Embryonic facial prominence (tissue), 1 donor: Measurements from ENCODE around the gene MICAL2.

Experiments used
- DNase-seq: peaks from one replicate; pipeline ENCODE4 v3.0.0-alpha.2; 2016; ENCODE audit errors: extremely low spot score

MICAL2 gene

DNA sequence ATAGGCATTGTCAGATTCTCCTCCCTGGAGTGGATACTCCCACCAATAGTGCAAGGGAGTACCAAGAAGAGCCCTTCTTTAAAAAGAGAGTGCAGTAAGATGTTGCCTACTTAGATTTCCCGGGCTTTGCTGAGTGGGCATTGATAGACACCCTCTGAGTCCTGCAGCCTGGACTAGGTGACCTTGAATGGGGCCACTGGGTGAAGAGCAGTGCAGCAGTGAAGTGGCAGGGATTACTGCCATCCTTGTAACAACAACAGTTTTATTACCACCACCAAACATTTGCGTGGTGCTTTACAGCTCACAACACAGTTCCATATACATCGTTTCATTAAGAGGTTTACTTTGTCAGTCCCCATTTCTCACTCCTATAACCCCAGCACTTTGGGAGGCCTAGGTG lies 59.4 kb downstream of the MICAL2 start:
- DNase-seq = no peak

DNA sequence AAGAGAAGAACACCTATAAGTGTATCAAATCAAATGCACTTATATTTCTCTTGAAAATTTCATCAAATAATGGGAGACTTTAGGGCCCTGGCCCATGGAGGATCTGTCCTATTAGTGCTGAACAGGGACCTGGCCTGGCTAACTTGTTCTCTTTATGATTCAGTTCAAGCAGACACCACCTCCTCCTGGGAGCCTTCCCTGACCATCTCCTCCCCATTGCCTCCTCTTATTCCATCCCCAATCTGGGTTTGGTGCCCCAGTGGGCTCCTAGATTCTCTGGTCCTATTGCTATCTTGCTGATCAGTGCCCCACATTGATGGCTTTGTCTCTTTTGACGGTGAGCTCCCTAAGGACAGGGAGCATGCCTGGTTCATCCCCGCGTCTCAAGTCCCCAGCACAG lies 60.1 kb downstream of the MICAL2 start:
- DNase-seq = no peak

GRCh38 chr11:12170984-12171383 lies 60.6 kb downstream of the MICAL2 start:
- no peak for DNase-seq

DNA sequence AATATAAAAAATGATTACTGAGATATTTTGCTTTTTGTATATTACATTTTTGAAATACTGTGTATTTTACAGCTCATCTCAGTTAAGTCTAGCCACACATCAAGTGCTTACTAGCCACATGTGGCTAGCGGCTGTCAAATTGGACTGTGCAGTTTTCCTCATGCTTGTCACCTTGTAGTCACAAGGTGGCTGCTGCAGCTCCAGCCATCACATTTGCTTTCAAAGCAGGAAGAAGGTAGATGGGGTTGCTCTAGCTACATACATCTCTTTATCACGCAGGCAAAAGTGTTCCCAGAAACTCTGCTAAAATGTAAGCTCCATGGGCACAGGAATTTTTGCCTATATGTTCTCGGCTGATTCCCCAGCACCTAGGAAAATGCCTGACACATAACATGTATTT lies 61.5 kb downstream of the MICAL2 start:
- DNase-seq = no peak

DNA sequence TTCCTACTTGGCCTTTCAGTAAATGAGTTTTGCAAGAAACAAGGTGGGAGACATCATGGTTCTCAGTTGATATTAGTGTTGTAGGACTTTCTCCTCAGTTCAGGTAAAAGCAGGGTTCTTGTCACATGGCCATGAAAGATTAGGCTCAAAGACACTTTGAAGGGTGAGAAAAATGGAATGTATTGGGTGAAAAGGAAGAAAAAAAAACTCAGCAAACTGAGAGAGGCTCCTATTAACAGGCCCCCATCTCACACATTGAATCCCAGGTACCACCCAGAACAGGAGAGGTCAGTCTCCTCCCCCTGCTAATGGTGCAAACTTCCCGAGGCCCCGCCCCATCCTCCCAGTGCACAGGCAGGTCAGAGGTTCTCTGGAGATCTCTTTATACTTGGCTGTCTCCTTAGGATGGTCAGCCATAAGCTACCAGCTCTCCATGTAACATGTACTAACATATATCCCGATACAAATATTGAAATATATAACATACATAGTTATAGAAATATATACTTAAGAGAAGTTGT lies 62.2 kb downstream of the MICAL2 start:
- no peak for DNase-seq

- no peak for DNase-seq
These were observed 62.7 kb downstream of the MICAL2 start for GRCh38 chr11:12173111-12173510.

DNA sequence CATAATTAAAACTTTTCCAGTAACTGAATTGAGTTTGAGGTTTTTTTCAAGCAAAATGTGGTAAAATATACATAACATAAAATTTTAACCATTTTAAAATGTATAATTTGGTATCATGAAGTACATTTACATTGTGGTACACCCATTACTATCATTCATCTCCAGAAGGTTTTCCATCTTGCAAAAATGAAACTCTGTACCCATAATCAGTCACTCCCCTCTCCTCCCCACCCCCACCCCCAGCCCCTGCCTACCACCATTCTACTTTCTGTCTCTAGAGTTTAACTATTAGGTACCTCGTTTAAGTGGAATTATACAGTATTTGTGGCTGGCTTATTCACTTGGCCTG lies 63.7 kb downstream of the MICAL2 start:
- no peak for DNase-seq

GRCh38 chr11:12174477-12175143 lies 64.2 kb downstream of the MICAL2 start:
- DNase-seq = no peak

GRCh38 chr11:12175694-12176241 lies 65.4 kb downstream of the MICAL2 start:
- no peak for DNase-seq

DNA sequence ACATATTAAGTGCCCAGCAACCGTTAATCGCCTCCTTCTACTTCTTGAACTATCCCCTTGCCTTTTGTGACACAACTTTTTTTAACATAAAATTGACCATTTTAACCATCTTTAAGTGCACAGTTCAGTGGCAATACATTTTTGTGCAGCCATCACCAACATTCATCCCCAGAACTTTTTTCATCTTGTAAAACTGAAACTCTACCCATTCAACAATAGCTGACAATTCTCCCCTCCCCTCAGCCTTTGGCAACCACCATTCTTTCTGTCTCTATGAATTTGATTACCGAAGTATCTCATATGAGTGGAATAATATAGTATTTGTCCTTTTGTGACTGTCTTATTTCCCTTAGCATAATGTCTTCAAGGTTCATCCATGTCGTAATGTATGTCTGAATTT lies 66.0 kb downstream of the MICAL2 start:
- DNase-seq = no peak

GRCh38 chr11:12177739-12178338 lies 67.4 kb downstream of the MICAL2 start:
- no peak for DNase-seq

- DNase-seq = no peak
These were observed 68.6 kb downstream of the MICAL2 start for GRCh38 chr11:12179019-12179418.

- no peak for DNase-seq
These were observed 69.1 kb downstream of the MICAL2 start for GRCh38 chr11:12179531-12179930.

DNA sequence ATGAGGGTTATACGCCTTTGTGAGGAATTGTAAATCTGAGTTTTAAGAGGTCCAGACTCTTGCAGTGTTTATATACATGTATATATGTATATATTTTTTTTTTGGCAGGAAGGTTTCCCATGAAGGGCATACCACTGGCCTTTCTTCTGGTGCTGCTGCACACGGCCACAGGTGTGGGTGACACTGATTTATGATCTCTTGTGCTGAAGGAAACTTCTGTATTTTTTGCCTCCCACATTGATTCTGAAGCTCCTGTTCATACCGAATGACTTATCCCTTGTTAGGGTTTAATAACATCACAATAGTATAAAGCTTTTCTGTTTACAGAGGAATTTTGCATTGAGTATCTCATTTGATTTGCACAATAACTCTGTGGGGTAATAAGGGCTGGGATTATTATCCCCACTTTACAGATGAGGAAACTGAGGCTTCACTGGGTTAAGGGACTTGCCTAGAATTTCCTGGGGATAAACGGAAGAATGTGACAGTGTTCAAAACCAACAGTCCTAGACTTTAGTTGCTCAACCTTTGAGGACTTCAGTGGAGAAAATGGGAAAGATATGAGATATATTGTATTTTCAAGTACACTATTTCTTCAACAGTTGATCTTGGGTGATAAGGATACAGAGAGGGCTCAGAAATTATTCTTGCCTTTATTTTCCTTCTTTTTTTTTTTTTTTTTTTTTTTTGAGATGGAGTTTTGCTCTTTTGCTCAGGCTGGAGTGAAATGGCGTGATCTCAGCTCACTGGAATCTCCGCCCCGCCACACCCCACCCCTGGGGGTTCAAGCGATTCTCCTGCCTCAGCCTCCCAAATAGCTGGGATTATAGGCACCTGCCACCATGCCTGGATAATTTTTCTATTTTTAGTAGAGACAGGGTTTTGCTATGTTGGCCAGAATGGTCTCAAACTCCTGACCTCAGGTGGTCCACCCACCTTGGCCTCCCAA lies 70.1 kb downstream of the MICAL2 start:
- DNase-seq = no peak

DNA sequence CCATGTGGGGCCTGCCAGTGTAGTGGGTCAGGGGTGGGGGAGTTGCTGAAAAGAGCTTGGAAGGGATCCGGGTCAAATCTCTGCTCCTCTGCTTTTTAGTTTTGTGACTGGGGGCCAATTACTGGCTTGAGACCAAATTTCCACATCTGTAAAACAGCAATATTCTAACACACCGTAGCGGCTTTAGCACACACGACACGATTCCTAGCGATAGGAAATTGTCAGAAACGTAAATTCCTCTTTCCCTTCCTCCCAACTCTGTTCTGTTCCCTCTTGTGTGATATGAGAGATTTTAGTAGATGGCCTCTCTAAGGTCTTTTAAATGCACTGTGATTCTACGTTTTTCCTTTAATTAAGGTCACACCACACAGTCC lies 71.9 kb downstream of the MICAL2 start:
- DNase-seq = no peak

DNA sequence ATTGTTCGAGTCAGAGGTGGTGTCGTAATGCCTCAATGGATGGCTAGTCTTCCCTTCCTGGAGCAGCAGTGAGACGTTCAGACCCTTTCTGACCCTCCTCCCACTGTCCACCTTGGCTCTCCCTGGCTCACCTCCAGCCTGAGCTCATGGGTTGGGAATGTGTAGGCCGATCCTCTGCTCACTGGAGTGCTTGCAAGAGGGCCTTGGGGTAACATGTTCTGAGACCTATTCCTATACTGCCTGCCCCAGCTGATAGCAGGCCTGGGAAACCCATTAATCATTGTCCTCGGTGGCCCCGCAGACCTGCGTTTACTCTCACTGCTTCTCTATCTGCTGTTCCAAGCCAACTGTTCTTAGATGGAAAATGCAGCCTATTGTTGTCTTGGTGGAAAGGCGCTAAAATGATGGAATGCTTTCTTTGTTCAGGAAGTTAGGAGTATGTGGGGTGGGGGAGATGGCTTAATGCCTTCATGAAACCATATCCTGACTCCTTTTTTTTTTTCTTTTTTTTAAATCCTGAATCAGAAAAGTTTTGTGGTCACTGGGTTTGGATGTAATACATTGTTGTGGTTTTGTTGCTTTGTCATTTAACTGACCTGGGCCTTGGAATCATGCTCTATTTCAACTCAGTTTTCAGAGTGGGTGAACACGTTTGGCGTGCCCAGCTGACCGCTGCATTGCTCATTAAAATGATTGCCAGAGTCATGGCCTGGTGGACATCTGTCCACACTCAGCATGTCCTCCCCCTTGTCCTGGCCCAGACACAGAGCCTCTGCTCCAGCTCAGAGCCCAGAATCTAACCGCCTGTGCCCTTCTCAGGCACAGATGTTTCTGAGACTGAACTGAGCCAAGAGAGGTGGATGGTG lies 72.5 kb downstream of the MICAL2 start:
- no peak for DNase-seq

- no peak for DNase-seq
These were observed 73.6 kb downstream of the MICAL2 start for GRCh38 chr11:12183827-12184620.

GRCh38 chr11:12184699-12185098 lies 74.3 kb downstream of the MICAL2 start:
- no peak for DNase-seq

- DNase-seq = no peak
These were observed 74.8 kb downstream of the MICAL2 start for GRCh38 chr11:12185106-12185690.

DNA sequence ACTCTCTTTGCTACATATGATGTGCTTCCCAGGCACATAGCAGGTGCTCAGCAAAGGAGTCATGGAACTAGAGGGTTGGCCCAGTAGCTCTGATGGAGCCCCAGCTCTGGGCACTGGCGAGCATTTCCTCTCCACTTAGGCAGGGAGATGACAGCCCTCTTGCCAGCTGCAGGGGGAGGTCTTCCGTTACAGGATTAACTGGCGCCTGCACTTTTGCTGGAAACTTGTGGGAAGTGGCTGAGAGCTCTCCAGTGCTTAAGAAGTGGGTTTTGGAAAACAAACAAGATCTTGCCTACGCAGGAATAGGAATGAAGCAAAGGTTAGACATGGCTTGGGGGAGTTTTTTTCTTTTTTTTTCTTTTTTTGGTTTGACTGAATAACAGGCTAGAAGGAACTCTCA lies 75.5 kb downstream of the MICAL2 start:
- no peak for DNase-seq
